D721Med (cell line): ENCODE measurements around the gene BRF1.

Source experiments
- DNase-seq: peaks from one replicate; pipeline ENCODE4 v3.0.0; 2011; ENCODE audit warnings: low spot score; ENCODE audit not compliant: insufficient read length
- FAIRE-seq: peaks from 2 replicates; lab custom pipeline; 2011; peaks lifted over from hg19 to GRCh38; lab: Jason Lieb, UNC
- CTCF ChIP-seq: IDR thresholded peaks from 2 replicates; pipeline ENCODE4 v1.5.1; 2012; ENCODE audit warnings: mild to moderate bottlenecking, control low read depth; ENCODE audit not compliant: insufficient read depth; ENCODE audit errors: missing control alignments

Gene BRF1

DNA sequence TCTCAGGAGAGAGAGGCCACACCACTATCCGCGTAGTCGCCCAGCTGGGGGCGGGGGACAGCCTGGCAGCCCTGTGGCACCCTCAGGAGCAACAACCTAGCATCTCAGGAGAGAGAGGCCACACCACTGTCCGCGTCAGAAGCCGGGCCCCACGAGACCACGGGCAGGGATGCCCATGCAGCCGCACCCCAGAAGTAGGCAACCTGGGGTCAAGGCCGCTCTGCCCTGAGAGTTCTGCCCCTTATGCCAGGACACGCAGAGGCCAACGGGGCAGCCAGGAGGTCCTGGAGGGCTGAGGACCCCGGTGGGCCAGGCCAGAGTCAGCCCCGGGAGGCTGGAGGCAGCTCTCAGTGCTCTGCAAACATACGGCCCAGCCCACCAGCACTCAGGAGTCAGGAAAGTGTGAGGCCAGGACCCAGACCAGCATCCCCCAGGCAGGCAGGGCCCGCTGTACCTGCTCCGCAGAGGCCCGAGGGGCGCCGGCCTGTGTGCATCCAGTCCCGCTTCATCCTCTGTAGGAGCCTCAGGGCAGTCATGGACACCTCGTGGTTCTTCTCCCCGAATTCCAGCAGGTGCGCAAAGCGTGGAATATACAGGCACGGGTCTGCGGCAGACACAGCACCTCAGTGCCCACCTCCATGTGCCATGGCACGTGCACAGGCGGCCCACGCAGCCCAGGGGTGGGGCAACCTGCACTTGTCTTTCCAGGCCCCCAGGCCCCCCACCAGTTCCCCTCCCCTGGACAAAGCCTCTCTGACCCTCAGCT lies 59.8 kb downstream of the BRF1 start:
- no peak for FAIRE-seq

GRCh38 chr14:105229099-105229655 lies 71.6 kb downstream of the BRF1 start:
- TF ChIP-seq CTCF = no peak
- FAIRE-seq = no peak
- DNase-seq = no peak

More for the DNA sequence above, 59.8 kb downstream of the BRF1 start:
- DNase-seq = no peak
- TF ChIP-seq CTCF = no peak

DNA sequence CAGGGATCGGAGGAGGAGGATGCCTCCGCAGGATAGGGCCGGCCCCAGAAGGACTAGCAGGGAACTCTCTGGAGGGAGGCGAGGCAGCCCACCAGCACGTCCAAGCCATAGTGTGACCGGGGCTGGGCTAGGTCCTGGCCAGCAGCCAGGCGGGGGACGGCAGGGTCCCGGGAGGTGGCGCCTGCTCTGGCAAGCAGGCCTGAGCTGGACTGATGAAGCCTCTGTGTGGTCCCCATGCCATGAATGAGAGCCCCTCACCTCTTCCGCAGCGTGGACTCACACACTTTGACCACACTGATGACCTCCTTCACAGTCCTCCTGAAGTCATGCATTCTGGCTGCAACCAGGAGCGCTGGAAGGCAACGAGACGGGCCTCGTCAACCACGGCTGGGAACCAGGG lies 72.2 kb downstream of the BRF1 start:
- TF ChIP-seq CTCF = no peak
- DNase-seq (no peak), FAIRE-seq (no peak)

- DNase-seq (no peak), FAIRE-seq (no peak)
- no peak for TF ChIP-seq CTCF
These were observed 73.5 kb downstream of the BRF1 start for GRCh38 chr14:105227346-105227745.

GRCh38 chr14:105226198-105226597 lies 74.6 kb downstream of the BRF1 start:
- TF ChIP-seq CTCF = no peak
- no peak for DNase-seq
- no peak for FAIRE-seq

DNA sequence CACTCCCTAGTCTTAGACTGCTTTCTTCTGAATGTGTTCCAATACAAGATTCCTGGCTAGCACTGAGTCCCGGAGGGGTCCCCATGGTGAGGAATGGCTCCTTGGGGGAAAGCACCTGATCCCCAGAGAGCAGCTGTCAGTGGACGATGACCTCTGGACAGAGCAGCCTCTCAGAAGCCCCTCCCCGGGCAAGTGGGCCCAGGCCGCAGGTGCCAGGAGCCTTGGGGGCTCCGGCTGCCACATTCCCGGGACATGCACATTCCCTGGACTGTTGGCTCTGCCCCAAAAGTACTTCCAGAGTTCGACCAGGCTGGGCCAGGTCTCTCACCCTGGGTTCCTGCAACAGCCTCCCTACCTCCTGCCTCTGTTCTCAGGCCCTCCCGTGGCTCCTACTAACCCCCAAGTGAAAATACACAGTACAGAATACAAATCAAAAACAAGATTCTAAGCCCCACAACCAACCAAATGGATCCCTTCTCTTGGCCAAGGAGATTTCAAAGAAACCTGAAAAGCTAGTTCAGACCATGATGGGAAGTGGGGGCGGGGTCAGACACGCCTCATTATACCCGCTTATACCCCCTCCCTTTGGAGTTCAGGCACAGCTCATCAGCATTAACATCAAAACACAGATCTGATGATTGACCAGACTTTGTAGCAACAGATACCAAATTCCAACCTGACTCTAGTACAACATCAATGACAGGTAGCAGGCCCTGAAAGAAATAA lies 75.8 kb downstream of the BRF1 start:
- no peak for TF ChIP-seq CTCF
- no peak for FAIRE-seq
- no peak for DNase-seq
